Measurements from ENCODE around the gene GTF2H1.
"Not testable (repeated sequence)": the region's sequence is repeated elsewhere in the genome, so short reads cannot be mapped to it uniquely, and the experiment has no call there.

Gene GTF2H1

GRCh38 chr11:18375941-18376340 is 53.6 kb downstream of the GTF2H1 start:
- no peak for DNase-seq (ENCODE audit: low read depth)

GRCh38 chr11:18379201-18379600 is 56.8 kb downstream of the GTF2H1 start:
- DNase-seq (ENCODE audit: low read depth): no peak

GRCh38 chr11:18383388-18384156 is 61.2 kb downstream of the GTF2H1 start:
- peak; percentile 30 for DNase-seq (ENCODE audit: low read depth)

- DNase-seq (ENCODE audit: low read depth): no peak
Measured at GRCh38 chr11:18384157-18384641, 61.8 kb downstream of the GTF2H1 start.

GRCh38 chr11:18390088-18390487 is 67.7 kb downstream of the GTF2H1 start:
- DNase-seq (ENCODE audit: low read depth): no peak

- no peak for DNase-seq (ENCODE audit: low read depth)
Measured at GRCh38 chr11:18392434-18393321, 70.3 kb downstream of the GTF2H1 start.

- DNase-seq (ENCODE audit: low read depth): no peak
Measured at GRCh38 chr11:18393581-18394274, 71.4 kb downstream of the GTF2H1 start.

GRCh38 chr11:18394275-18394927 is 72.0 kb downstream of the GTF2H1 start, which contains the start of gene LDHA:
Gene LDHA (plus strand): TSS chr11:18394563. CDS start chr11:18396843, 2,280 bp downstream.
- DNase-seq (ENCODE audit: low read depth): peak; percentile 97

GRCh38 chr11:18394928-18395734 is 72.8 kb downstream of the GTF2H1 start:
- DNase-seq (ENCODE audit: low read depth): peak; percentile 5

- peak; percentile 91 for DNase-seq (ENCODE audit: low read depth)
Measured at GRCh38 chr11:18395735-18396504, 73.6 kb downstream of the GTF2H1 start.

- no peak for DNase-seq (ENCODE audit: low read depth)
Measured at GRCh38 chr11:18397921-18398320, 75.6 kb downstream of the GTF2H1 start.

GRCh38 chr11:18401077-18401476 is 78.7 kb downstream of the GTF2H1 start:
- DNase-seq (ENCODE audit: low read depth): not testable (repeated sequence)

- DNase-seq (ENCODE audit: low read depth): no peak
Measured at GRCh38 chr11:18404062-18404461, 81.7 kb downstream of the GTF2H1 start.

GRCh38 chr11:18407400-18407799 is 85.0 kb downstream of the GTF2H1 start:
- not testable (repeated sequence) for DNase-seq (ENCODE audit: low read depth)

- no peak for DNase-seq (ENCODE audit: low read depth)
Measured at GRCh38 chr11:18408558-18409291, 86.4 kb downstream of the GTF2H1 start.

- DNase-seq (ENCODE audit: low read depth): no peak
Measured at GRCh38 chr11:18416459-18416858, 94.1 kb downstream of the GTF2H1 start.

Data from activated T-helper 1 cell treated with Interleukin-2 at 50 U/mL for 16 hours (primary cell).